Brain microvascular endothelial cell (primary cell): ENCODE results near the gene CEP135.

ENCODE experiments used
- DNase-seq: peaks from one replicate; pipeline ENCODE4 v3.0.0-alpha.2; 2020
- H3K27ac ChIP-seq: fragments of 250-450 bp; sonication (Bioruptor Pico); 2 replicates; pipeline ENCODE4 v1.5.1; 2020; ENCODE audit warnings: mild to moderate bottlenecking, moderate library complexity
- H3K27me3 ChIP-seq: fragments of 250-450 bp; sonication (Bioruptor Pico); replicated peaks from 2 replicates; pipeline ENCODE4 v1.5.1; 2020; ENCODE audit warnings: mild to moderate bottlenecking
- H3K36me3 ChIP-seq: fragments of 250-450 bp; sonication (Bioruptor Pico); replicated peaks from 2 replicates; pipeline ENCODE4 v1.5.1; 2020; ENCODE audit warnings: mild to moderate bottlenecking
- H3K4me3 ChIP-seq: 2 replicates; pipeline ENCODE4 v1.5.1; 2011; ENCODE audit warnings: low read depth, mild to moderate bottlenecking, control low read depth, low read length, moderate library complexity
- CTCF ChIP-seq: IDR thresholded peaks from 2 replicates; pipeline ENCODE4 v1.5.1; 2011; ENCODE audit warnings: low read depth, mild to moderate bottlenecking, moderate library complexity, low read length, control low read depth, inconsistent platforms; ENCODE audit errors: missing control alignments
- in situ Hi-C: cut with HindIII; loops from 2 replicates; pipeline ENCODE4 v1.10.0; 2017; ENCODE audit warnings: low sequenced_read_pairs, low pct_ligation_motif_present

Gene CEP135

DNA sequence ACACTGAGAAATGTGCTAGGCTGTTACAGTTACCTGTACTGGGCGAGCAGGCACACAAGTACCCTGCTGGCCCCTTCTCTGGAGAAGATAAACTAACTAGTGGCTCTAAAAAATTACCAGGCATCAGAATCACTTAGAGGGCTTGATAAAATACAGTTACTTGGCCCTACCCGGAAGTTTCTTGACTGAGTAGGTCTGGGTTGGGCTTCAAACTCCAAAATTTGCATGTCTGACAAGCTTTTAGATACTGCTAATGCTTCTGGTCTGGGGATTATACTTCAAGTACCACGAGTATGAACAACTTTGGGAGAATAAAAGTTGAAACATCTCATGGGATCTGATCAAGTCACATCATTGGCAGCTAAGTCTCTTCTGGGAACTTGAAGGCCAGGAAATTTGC is 30.8 kb downstream of the CEP135 start:
- in situ Hi-C loops, result no loop called here
- Histone ChIP-seq H3K36me3 (peaks cover 3% of the 10 kb centered on the region), H3K27ac (no peak overlapping the region), H3K4me3 (no peak overlapping the region), H3K27me3 (no peaks in the 10 kb centered on the region)
- no peak for DNase-seq
- no peak for TF ChIP-seq CTCF

- Histone ChIP-seq H3K4me3 (no peak overlapping the region), H3K27ac (no peak overlapping the region), H3K36me3 (no peaks in the 10 kb centered on the region), H3K27me3 (no peaks in the 10 kb centered on the region)
- in situ Hi-C loops, result no loop called here
- TF ChIP-seq CTCF, result no peak
- DNase-seq, result no peak
Measured at GRCh38 chr4:55980725-55981124, 32.0 kb downstream of the CEP135 start.

GRCh38 chr4:55982976-55983375 is 34.2 kb downstream of the CEP135 start:
- no peak for TF ChIP-seq CTCF
- no peak for DNase-seq
- Histone ChIP-seq H3K4me3 (no peak overlapping the region), H3K27me3 (no peaks in the 10 kb centered on the region), H3K27ac (no peak overlapping the region), H3K36me3 (no peaks in the 10 kb centered on the region)
- in situ Hi-C loops, result no loop called here

DNA sequence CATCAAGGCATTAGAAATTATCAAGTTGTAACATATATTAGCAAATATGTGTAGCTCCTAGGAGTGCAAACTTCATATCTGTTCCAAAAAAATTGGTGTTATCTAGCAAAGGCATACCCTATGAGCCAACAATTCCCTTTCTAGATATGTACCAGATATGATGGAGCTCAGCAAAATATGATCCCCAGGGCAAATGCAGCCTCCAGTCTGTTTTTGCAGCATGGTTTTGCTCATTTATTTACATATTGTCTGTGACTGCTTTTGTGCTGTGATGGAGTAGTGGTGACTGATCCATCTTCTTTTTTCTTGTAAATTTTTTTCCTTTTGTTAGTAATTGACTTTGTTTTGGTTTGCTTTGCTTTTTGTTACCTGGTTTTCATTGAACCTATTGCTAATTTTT is 41.0 kb downstream of the CEP135 start:
- no peak for TF ChIP-seq CTCF
- Histone ChIP-seq H3K27ac (no peak overlapping the region), H3K36me3 (no peaks in the 10 kb centered on the region), H3K27me3 (no peaks in the 10 kb centered on the region), H3K4me3 (no peak overlapping the region)
- no peak for DNase-seq
- in situ Hi-C loops, result no loop called here

DNA sequence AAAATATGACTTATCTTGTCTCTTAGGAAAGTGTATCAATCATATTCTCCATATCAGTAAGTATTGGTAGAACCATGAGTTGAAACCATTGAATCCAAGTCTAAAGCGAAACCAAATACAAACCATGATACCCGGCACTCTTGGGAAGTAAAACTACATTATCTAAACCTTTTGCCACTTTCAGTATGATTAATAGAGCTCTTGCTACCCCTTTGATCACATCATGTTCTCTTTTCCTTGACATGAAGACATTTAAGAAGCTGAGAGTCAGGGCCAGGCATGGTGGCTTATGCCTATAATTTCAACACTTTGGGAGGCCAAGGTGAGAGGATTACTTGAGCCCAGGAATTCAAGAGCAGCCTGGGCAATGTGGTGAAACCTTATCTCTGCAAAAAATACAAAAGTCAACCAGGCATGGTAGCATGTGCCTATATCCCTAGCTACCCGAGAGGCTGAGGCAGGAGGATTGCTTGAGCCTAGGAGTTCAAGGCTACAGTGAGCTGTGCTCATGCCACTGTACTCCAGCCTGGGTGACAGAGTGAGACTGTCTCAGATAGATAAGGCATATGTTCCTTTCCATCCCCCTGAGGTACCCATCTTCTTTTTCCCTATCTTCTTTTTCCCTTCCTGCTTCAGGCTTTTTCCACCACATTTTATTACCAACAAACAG is 45.4 kb downstream of the CEP135 start:
- in situ Hi-C loops, result no loop called here
- Histone ChIP-seq H3K4me3 (no peak overlapping the region), H3K27me3 (no peaks in the 10 kb centered on the region), H3K36me3 (no peaks in the 10 kb centered on the region), H3K27ac (no peak overlapping the region)
- no peak for TF ChIP-seq CTCF
- DNase-seq, result no peak

DNA sequence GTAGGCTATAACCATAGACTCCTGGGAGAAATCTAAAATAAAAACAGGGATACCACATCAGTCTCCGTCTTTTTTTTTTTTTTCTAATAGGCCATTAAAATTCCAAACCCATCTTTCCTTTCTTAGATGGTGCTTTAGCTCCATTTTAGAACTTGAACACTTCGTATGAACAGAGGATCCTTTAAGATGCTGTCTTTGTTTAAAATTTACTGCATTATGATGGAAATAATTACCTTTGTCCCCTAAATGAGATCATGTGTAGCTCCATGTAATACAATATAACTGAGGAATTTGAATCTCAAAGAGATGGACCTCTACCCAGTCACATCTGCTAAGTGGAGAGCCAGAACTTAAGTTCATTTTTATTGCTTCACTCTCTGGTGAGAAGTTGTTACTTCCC is 47.9 kb downstream of the CEP135 start:
- in situ Hi-C loops, result no loop called here
- H3K36me3 ChIP-seq, result no peaks in the 10 kb centered on the region
- no peak overlapping the region for H3K4me3 ChIP-seq
- no peaks in the 10 kb centered on the region for H3K27me3 ChIP-seq
- TF ChIP-seq CTCF, result no peak
- no peak overlapping the region for H3K27ac ChIP-seq
- DNase-seq, result no peak
